Urinary bladder (tissue), 4 donors: ENCODE data around the gene TMPRSS11A. TPM values are rescaled to one million over a fixed set of nuclear protein-coding genes. Genes with fewer than 3 reads are reported as not detected.

ENCODE experiments used
- DNase-seq: peaks from one replicate; pipeline ENCODE4 v3.0.0-alpha.2; 2015; ENCODE audit errors: extremely low spot score
- H3K27ac ChIP-seq: one replicate; pipeline ENCODE4 v1.5.1; 2013; ENCODE audit warnings: low read depth, mild to moderate bottlenecking, moderate library complexity
- H3K36me3 ChIP-seq: one replicate; pipeline ENCODE4 v1.6.1; 2013; ENCODE audit warnings: mild to moderate bottlenecking, moderate library complexity; ENCODE audit not compliant: insufficient read depth
- H3K4me1 ChIP-seq: one replicate; pipeline ENCODE4 v1.6.1; 2013; ENCODE audit warnings: mild to moderate bottlenecking, moderate library complexity; ENCODE audit not compliant: insufficient read depth
- H3K4me3 ChIP-seq: one replicate; pipeline ENCODE4 v1.5.1; 2013; ENCODE audit warnings: low read depth, low read length
- WGBS: extraction: QIAGEN DNeasy Blood & Tissue Kit; methylation state at CpG from one replicate; pipeline ENCODE4 v1.1.7; 2013; 5-methylcytosine and 5-hydroxymethylcytosine counted together
- polyA plus RNA-seq: library from polyadenylated mRNA; stranded (reverse); fragments of 200-250 nt; gene quantifications from one replicate; pipeline ENCODE4 v1.2.3, GENCODE V29; 2013
- total RNA-seq: library from RNA; depleted of rRNA; stranded (reverse); fragments of >200 nt; gene quantifications from one replicate; pipeline ENCODE4 v1.2.3, GENCODE V29; 2014
- donor health status: healthy with polysubstance abuse.
- donor health status: healthy.

Gene TMPRSS11A
- total and polyA plus RNA-seq, 2 donors, result not detected

GRCh38 chr4:67899096-67899495, 64.2 kb downstream of the TMPRSS11A start:
- H3K4me1 ChIP-seq, result no peaks in the 10 kb centered on the region
- DNase-seq, result no peak
- no peak overlapping the region for H3K27ac ChIP-seq
- no peaks in the 10 kb centered on the region for H3K36me3 ChIP-seq
- H3K4me3 ChIP-seq, result no peak overlapping the region

GRCh38 chr4:67897686-67898085, 65.6 kb downstream of the TMPRSS11A start:
- Histone ChIP-seq H3K4me3 (no peak overlapping the region), H3K36me3 (no peaks in the 10 kb centered on the region), H3K4me1 (no peaks in the 10 kb centered on the region), H3K27ac (no peak overlapping the region)
- no peak for DNase-seq

- no peak for DNase-seq
- H3K4me3 ChIP-seq, result no peak overlapping the region
- no peak overlapping the region for H3K27ac ChIP-seq
- no peaks in the 10 kb centered on the region for H3K36me3 ChIP-seq
- H3K4me1 ChIP-seq, result no peaks in the 10 kb centered on the region
- 96% methylated on average over 26 of the region's 26 CpGs for WGBS
These were observed 66.8 kb downstream of the TMPRSS11A start for GRCh38 chr4:67896421-67897065.

DNA sequence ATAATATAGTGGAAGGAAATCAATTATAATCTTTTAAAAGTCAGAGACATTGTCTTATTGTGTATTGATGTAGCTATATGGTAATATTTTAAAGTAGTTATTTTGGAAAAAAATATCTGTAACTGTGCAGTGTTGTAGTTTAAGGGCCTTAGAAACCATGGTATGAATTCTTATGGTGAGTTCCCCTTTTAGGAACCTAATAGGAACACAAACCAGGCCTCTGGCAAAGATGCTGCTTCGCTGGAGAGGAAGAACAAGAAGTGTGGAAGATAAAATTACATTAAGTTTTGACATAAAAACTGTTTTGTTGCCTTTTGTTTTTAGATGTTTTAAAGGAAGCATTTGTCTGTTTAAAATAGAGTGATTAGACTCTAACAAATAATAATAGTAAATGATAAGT, 68.6 kb downstream of the TMPRSS11A start:
- WGBS, result 80% methylated on average over 1 of the region's 1 CpG
- no peak overlapping the region for H3K27ac ChIP-seq
- DNase-seq, result no peak
- no peak overlapping the region for H3K4me3 ChIP-seq
- H3K4me1 ChIP-seq, result no peaks in the 10 kb centered on the region
- H3K36me3 ChIP-seq, result no peaks in the 10 kb centered on the region

GRCh38 chr4:67892905-67893304, 70.4 kb downstream of the TMPRSS11A start:
- 58% methylated on average over 3 of the region's 3 CpGs for WGBS
- no peaks in the 10 kb centered on the region for H3K4me1 ChIP-seq
- no peak overlapping the region for H3K4me3 ChIP-seq

GRCh38 chr4:67892253-67892652, 71.0 kb downstream of the TMPRSS11A start:
- no peaks in the 10 kb centered on the region for H3K36me3 ChIP-seq
- 85% methylated on average over 2 of the region's 2 CpGs for WGBS

More at GRCh38 chr4:67892905-67893304, 70.4 kb downstream of the TMPRSS11A start:
- DNase-seq, result no peak
- no peaks in the 10 kb centered on the region for H3K36me3 ChIP-seq
- no peak overlapping the region for H3K27ac ChIP-seq

GRCh38 chr4:67891645-67892044, 71.6 kb downstream of the TMPRSS11A start:
- no peaks in the 10 kb centered on the region for H3K36me3 ChIP-seq
- DNase-seq, result no peak
- no peaks in the 10 kb centered on the region for H3K4me1 ChIP-seq
- no peak overlapping the region for H3K27ac ChIP-seq
- no peak overlapping the region for H3K4me3 ChIP-seq

More at GRCh38 chr4:67892253-67892652, 71.0 kb downstream of the TMPRSS11A start:
- Histone ChIP-seq H3K4me1 (no peaks in the 10 kb centered on the region), H3K4me3 (no peak overlapping the region), H3K27ac (no peak overlapping the region)
- no peak for DNase-seq

GRCh38 chr4:67886281-67886680, 77.0 kb downstream of the TMPRSS11A start:
- 80% methylated on average over 4 of the region's 4 CpGs for WGBS
- no peak for DNase-seq
- Histone ChIP-seq H3K36me3 (no peaks in the 10 kb centered on the region), H3K4me3 (no peak overlapping the region), H3K4me1 (no peaks in the 10 kb centered on the region), H3K27ac (no peak overlapping the region)

DNA sequence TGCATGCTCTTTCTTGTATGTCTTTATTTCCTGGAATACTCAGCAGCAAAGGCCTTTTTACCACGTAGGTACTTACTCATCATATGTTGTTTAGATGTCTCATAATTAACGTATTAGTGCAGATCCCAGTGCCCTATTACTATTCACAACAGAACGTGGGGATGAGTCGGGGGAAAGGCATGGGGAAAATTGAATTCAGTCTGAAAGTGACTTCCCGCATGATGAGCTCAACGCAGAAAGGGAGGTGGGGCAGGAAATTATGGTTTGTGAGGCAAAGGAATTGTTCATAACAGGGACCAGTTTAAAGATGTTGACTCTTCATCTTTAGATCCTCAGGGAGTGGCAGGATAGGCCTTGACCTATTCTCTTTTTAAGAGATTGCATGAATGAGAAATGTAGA, 77.5 kb downstream of the TMPRSS11A start:
- DNase-seq, result no peak
- Histone ChIP-seq H3K36me3 (no peaks in the 10 kb centered on the region), H3K4me3 (no peak overlapping the region), H3K4me1 (no peaks in the 10 kb centered on the region), H3K27ac (no peak overlapping the region)
- WGBS, result 60% methylated on average over 6 of the region's 6 CpGs

GRCh38 chr4:67884701-67885100, 78.6 kb downstream of the TMPRSS11A start:
- no peak overlapping the region for H3K27ac ChIP-seq
- H3K4me1 ChIP-seq, result no peaks in the 10 kb centered on the region
- no peak for DNase-seq
- H3K4me3 ChIP-seq, result no peak overlapping the region
- H3K36me3 ChIP-seq, result no peaks in the 10 kb centered on the region

DNA sequence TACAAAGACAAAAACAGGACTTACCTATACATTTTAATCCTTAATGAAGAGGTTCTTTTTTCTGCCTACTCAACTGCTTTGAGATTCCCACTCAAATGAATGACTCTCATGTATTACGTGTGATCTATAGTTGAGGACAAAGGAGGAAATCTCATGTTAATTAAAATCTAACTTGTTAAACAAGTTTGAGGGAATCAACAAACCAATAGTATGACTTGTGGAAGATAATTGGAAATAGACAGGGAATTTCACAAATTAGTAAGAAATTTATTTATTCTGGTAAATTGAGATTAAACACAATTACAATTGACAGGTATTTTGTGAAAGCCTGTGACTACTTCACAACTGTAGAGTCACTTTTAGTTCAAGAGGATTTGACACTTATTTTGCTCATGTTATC, 79.4 kb downstream of the TMPRSS11A start, which contains the start of gene TMPRSS11D:
TMPRSS11D (minus strand) TSS at position 101 of the 400 bp plus-strand sequence; CDS start at position 32, 69 bp downstream.
- Histone ChIP-seq H3K4me1 (no peaks in the 10 kb centered on the region), H3K4me3 (no peak within 1 kb of the TSS), H3K27ac (no peak within 1 kb of the TSS), H3K36me3 (no peaks in the 10 kb centered on the region)
- DNase-seq, result no peak
- 87% methylated on average over 1 of the region's 1 CpG for WGBS

DNA sequence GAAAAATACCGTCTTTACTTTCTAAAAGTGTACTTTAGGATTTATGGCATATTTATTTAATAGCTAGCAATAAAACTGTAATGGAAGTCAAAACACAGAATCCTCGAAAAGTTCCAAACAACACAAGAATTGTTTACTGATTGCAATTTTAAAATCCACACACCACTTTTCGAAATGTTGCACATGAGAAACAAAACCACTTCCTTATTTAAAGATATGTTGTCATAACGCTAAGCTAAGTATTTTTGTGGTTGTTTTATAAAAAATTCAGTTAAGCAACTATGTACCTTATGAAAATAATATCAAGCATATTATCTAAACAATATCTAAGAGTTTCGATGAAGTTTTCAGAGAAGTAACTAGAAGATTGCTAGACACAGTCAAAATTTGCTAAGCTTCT, 79.8 kb downstream of the TMPRSS11A start:
- Histone ChIP-seq H3K36me3 (no peaks in the 10 kb centered on the region), H3K4me3 (no peak overlapping the region), H3K27ac (no peak overlapping the region), H3K4me1 (no peaks in the 10 kb centered on the region)
- no peak for DNase-seq
- whole genome bisulfite sequencing, result 51% methylated on average over 5 of the region's 5 CpGs

GRCh38 chr4:67880866-67881610, 82.3 kb downstream of the TMPRSS11A start:
- Histone ChIP-seq H3K4me1 (no peaks in the 10 kb centered on the region), H3K27ac (no peak overlapping the region), H3K36me3 (no peaks in the 10 kb centered on the region), H3K4me3 (no peak overlapping the region)
- no peak for DNase-seq
- 47% methylated on average over 1 of the region's 1 CpG for WGBS

DNA sequence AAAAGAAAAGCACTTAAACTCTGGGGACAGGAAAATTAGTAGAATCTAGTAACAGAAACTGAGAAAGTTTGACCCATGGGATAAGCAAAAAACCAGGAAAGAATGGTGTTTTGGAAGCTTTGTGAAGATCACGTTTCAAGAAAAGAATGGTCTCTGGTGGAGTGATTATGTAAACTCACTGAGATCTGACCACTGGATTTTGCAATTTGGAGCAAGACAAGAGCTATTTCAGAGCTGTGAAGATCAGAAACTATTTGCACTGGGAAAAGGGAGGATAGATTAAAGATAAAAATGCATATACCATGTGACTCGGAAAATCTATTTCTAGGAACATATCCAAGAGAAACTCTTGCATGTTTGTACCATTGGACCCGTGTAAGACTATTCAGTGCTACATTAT, 83.8 kb downstream of the TMPRSS11A start:
- no peak for DNase-seq
- no peaks in the 10 kb centered on the region for H3K36me3 ChIP-seq
- WGBS, result 87% methylated on average over 3 of the region's 3 CpGs
- H3K27ac ChIP-seq, result no peak overlapping the region
- H3K4me3 ChIP-seq, result no peak overlapping the region
- no peaks in the 10 kb centered on the region for H3K4me1 ChIP-seq
